Choroid plexus epithelial cell (primary cell): Measurements from ENCODE around the gene ACCSL.

ENCODE experiments used
- DNase-seq: peaks from one replicate; pipeline ENCODE4 v3.0.0-alpha.2; 2010; ENCODE audit warnings: low read depth
- H3K4me3 ChIP-seq: 2 replicates; pipeline ENCODE4 v1.5.1; 2011; ENCODE audit warnings: low read depth, mild to moderate bottlenecking, control low read depth, low read length, moderate library complexity
- TF ChIP-seq, protein P1 (sequence below): conservative IDR thresholded peaks from 2 replicates; pipeline ENCODE4 v1.5.1; 2011; ENCODE audit warnings: low read depth, mild to moderate bottlenecking, control low read depth, inconsistent platforms, low read length, moderate library complexity

ACCSL gene

DNA sequence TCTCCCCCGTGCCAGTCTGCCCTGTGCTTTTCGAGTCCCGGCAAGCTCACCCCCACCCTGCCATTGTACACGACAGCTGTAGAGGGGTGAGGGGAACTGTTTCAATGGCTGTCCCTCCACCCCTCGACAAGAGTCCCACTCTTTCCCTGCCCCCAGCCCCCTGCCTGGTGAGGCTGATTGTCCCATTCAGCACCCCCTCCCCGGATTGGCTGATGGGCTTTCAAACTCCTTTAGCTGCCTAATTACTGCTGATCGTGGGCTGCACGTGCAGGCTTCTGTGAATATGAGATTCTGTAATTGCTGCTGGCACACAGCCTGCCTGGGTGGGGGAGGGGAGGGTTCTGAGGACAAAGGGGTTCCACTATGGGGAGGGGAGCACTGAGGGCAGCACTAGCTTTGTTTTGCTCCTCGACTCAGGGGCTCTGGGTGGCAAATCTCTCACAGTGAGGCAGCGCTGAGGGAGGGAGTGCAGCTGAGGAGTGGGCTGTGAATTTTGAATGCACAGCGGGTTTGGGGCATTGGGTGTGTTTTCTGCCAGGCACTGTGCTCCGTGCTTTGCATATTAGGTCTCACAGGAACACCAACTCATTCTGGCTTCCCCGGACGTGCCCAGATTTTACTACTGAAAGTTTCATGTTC, 42.6 kb upstream of the ACCSL start:
- DNase-seq = no peak
- H3K4me3 ChIP-seq = no peak overlapping the region
- TF ChIP-seq, protein P1, sequence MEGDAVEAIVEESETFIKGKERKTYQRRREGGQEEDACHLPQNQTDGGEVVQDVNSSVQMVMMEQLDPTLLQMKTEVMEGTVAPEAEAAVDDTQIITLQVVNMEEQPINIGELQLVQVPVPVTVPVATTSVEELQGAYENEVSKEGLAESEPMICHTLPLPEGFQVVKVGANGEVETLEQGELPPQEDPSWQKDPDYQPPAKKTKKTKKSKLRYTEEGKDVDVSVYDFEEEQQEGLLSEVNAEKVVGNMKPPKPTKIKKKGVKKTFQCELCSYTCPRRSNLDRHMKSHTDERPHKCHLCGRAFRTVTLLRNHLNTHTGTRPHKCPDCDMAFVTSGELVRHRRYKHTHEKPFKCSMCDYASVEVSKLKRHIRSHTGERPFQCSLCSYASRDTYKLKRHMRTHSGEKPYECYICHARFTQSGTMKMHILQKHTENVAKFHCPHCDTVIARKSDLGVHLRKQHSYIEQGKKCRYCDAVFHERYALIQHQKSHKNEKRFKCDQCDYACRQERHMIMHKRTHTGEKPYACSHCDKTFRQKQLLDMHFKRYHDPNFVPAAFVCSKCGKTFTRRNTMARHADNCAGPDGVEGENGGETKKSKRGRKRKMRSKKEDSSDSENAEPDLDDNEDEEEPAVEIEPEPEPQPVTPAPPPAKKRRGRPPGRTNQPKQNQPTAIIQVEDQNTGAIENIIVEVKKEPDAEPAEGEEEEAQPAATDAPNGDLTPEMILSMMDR = no peak

DNA sequence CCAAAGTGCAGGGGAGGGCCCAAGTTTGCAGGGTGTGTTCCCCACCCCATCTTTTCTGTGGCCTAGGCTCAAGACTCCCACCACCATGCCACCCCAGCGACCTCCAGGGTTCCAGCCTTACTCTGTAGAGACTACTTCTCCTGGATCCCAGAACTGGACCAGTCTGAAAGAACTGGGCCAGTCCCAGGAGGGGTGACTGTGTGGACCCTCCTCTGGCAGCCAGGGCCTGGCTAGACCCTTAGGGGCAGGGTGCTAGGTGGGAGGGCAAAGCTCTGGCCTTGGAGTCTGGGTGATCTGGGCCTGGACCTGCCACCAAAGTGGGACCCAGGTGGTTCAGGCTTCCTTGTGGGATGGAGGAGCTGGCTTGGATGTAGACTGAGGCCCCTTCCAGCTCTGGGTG, 41.8 kb upstream of the ACCSL start:
- DNase-seq = no peak
- TF ChIP-seq, protein P1 = no peak
- no peak overlapping the region for H3K4me3 ChIP-seq

DNA sequence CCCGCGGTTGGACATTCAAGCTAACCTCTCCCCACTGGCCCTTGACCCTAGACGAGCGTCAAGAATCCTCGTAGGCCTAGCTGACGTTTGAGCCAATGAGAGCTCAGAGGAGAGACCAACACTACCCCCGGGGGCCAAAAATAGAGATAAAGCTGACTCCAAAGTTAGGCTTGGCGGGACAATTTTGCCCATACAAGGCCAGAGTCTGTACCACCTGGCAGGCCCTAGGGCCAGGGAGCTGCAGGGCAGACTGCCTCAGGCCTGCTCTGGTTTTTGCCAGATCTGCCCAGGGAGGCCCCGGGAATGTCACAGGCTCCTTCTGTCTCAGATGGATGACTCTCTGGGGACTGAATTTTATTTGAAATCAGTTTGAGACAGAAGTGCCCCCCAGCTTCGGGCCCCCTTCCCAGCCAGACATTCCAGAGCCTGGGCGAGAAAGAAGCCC, 40.8 kb upstream of the ACCSL start:
- no peak for DNase-seq
- no peak overlapping the region for H3K4me3 ChIP-seq
- TF ChIP-seq, protein P1 = no peak

DNA sequence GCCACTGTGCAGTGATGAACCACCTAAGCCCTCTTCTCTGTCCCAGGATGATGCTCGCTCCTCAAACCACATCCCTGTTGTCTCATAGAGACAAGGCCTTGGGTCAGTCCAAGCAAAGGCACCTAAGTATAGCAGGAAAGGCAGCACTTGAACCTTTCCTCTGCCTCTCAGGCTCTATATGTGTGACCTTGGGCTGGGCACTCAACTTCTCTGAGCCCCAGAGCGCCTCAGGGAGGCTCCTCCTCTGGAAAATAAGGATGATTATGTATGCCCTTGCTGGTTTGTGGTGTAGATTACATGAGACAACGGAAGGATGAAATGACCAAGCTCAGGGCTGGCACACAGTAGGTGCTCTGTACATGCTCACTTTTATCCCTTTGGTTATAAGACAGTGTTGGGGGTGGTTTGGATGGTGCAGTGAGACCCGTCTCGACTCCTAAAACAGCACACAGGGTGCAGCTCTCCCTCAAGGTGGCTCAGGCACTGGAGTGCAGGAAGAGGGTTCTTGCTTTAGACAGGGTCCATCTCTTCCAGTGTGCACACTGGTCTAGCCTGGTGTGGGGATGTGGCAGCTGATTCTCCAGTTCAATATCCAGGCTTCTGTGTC, 40.2 kb upstream of the ACCSL start:
- TF ChIP-seq, protein P1 = no peak
- H3K4me3 ChIP-seq = no peak overlapping the region
- no peak for DNase-seq

DNA sequence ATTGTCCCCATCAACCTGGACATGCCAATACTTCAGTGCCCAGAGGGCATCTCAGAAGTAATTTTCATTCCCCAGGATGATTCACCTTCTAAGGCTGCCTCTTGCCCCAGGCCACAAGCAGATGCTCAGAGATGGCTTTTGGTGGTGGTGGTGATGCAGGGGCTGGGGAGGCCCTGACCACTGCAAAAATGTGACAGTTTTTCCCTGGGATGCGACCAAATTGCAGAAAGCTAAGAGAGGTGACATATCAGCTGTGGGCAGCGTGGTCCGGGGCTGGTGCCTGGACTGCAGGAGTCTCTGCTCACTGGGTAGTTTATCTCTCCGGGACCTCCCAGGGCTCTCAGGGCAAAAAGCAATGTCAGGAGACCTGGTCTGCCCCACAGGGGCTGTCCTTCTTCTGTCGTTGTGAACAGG, 39.7 kb upstream of the ACCSL start:
- no peak overlapping the region for H3K4me3 ChIP-seq
- TF ChIP-seq, protein P1 = no peak
- no peak for DNase-seq

DNA sequence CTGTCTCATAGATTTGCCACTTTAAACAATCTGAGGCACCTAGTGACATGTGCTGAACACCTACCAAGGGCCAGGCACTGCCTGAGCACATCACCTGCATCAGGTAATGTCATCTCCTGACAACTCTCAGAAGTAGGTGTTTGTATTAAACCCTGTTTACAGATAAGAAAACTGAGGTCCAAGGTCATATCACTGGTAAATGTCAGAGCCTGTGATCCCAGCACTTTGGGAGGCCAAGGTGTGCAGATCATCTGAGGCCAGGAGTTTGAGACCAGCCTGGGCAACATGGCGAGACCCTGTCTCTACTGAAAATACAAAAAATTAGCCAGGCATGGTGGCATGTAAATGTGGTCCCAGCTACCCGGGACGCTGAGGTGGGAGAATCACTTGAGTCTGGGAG, 39.1 kb upstream of the ACCSL start:
- H3K4me3 ChIP-seq = no peak overlapping the region
- DNase-seq = no peak
- TF ChIP-seq, protein P1 = no peak

DNA sequence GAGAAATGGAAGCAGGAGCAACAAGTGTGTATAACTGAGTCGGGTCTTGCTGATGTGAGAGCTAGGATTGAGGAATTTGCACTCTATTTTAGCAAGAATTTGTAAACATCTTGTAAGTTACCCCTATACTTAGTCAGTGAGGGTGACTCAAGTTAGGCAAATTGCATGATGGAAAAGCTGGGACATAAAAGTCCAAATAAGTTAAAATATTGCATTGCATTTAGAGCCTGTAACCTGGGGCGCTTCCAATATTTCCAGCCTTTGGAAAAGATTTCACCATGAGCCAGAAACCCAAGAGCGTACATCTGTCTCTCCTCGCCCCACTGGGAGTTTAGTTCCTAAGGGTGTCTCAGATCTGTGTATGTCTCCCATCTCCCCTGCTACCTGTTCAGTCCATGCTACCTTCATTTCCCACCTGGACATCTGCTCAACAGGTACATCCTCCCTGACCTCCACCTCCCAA, 37.0 kb upstream of the ACCSL start:
- TF ChIP-seq, protein P1 = no peak

More for the DNA sequence above, 37.0 kb upstream of the ACCSL start:
- no peak overlapping the region for H3K4me3 ChIP-seq
- no peak for DNase-seq
